NCI-H748 treated with DMSO at 0.1 percent for 48 hours (cell line): Measurements from ENCODE around the gene H2AZ2.
"Not testable (repeated sequence)": the region's sequence is repeated elsewhere in the genome, so short reads cannot be mapped to it uniquely, and the experiment has no call there.

Source experiments
- DNase-seq: peaks from one replicate; lab custom pipeline; 2025; lab: John Stamatoyannopoulos, UW

H2AZ2 gene

DNA sequence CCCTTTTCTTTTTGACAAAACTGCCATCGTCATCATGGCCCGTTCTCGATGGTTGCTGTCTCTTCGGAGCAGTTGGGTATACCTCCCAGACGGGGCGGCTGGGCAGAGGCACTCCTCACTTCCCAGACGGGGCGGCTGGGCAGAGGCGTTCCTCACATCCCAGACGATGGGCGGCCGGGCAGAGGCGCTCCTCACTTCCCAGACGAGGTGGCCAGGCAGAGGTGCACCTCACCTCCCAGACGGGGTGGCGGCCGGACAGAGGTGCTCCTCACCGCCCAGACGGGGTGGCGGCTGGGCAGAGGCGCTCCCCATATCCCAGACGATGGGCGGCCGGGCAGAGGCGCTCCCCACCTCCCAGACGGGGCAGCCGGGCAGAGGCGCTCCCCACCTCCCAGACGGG is 22.9 kb upstream of the H2AZ2 start:
- not testable (repeated sequence) for DNase-seq

- DNase-seq = not testable (repeated sequence)
Measured at GRCh38 chr7:44870336-44870735, 22.4 kb upstream of the H2AZ2 start.

- DNase-seq = no peak
Measured at GRCh38 chr7:44867073-44867995, 19.4 kb upstream of the H2AZ2 start.

- DNase-seq = not testable (repeated sequence)
Measured at GRCh38 chr7:44861949-44862348, 14.1 kb upstream of the H2AZ2 start.

DNA sequence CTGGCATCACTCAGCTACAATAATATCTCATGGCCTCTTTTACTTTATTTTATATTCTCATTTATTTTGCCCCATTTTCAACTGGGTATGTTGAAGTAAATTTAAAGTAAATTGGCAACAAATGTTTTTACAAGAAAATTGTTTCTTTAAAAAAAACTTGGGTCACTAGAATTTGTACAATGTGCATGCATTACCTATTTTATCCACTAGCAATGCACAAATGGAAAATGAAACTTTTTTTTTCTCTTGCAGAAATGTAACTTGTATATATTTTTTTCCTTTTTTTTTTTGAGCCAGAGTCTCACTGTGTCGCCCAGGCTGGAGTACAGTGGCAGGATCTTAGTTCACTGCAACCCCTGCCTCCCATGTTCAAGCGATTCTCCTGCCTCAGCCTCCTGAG is 10.3 kb upstream of the H2AZ2 start:
- DNase-seq = no peak

DNA sequence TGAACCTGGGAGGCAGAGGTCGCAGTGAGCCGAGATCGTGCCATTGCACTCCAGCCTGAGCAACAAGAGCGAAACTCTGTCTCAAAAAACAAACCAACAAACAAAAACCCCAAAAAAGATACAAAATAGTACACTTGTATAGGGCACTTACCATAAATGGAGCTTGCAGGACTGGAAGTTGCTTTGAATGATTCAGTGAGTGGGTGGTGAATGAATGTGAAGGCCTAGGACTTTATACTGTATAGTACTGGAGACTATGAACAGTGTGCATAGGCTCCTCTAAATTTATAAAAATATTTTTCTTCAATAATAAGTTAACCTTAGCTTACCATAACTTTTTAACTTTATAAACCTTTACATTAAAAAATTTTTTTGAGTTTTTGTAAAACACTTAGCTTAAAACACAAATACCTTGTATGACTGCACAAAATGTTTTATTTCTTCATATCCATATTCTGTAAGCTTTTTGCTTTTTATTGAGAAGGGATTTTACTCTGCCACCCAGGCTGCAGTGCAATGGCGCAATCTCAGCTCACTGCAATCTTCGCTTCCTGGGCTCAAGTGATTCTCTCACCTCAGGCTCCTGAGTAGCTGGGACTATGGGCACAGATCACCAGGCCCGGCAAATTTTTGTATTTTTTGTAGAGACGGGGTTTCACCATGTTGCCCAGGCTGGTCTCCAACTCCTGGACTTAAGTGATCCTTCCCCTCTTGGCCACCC is 6.9 kb upstream of the H2AZ2 start:
- no peak for DNase-seq

DNA sequence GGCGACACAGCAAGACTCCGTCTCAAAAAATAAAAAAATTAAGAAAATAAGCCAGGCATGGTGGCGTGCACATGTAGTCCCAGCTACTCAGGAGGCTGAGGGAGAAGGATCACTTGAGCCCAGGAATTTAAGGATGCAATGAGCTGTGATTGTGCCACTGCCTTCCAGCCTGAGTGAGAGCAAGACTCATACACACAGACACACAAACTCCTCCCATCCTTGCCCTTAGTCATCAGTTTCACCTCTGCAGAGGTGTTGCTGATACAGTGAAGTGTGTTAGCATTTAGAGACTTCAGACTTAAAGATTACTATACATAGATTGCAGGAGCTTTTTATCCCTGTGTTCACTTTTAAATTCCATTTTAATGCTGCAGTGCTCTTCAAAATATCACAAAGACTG is 5.5 kb upstream of the H2AZ2 start:
- no peak for DNase-seq

DNA sequence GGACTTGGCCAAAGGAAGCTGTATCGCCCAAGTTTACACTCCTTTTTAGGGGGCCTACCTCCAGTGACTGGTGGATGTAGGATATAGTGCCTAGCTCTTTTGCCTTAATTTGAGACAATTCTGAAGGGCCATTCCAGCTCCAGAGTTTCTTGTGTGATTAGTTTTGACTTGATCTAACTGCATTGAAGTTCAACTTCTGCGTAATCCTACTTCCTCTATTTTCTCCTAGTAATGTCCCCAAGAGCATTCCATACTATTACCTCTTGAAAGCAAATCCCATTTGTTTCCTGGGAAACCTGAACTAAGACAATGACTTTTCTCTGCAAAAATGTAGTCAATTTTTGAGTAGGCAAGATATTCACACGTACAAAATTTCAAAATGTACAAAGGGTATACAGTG is 4.7 kb upstream of the H2AZ2 start:
- DNase-seq = no peak

GRCh38 chr7:44849885-44850544 is 2.1 kb upstream of the H2AZ2 start:
- no peak for DNase-seq

- no peak for DNase-seq
Measured at GRCh38 chr7:44849259-44849884, 1.5 kb upstream of the H2AZ2 start.

DNA sequence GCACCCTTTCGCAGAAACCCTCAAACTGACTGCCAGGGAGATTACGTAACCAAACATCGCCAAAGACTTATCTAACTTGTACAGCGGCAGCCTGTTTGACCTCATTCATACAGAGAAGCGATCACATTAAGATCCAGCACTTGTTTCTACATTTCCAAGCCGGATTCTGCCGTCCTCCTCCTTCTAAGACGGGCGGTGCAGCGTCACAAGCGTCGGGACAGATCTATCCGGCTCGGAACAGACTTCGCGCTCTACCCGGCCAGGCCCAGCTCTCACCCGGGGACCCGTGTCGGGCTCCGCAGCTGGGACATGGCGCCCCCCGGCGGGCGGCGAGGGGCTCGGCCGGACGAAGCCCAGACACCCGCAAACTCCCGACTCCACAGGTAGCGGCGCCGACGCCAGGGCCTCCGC is 373 bp downstream of the H2AZ2 start:
- DNase-seq = peak; percentile 76

- no peak for DNase-seq
Measured at GRCh38 chr7:44846816-44847508, 925 bp downstream of the H2AZ2 start.

GRCh38 chr7:44846390-44846789 is 1.5 kb downstream of the H2AZ2 start:
- DNase-seq = not testable (repeated sequence)

DNA sequence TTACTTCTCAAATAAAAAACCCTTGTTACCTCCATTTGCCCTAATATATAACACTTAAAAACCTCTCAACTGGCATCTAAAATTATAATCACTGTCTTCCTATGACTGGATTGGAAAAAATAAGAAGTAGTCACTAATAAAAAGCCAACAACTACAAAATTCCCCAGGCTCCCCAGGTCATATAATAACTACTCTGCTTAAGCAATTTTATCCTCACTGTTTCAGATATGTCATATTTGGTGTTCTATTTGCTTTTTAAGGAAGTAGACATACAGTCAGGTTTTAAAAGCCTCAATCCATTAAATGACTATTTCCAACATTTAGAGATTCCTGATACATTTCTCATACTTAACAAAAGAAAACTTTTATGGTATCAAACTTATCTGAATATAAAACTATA is 2.4 kb downstream of the H2AZ2 start:
- DNase-seq = no peak

DNA sequence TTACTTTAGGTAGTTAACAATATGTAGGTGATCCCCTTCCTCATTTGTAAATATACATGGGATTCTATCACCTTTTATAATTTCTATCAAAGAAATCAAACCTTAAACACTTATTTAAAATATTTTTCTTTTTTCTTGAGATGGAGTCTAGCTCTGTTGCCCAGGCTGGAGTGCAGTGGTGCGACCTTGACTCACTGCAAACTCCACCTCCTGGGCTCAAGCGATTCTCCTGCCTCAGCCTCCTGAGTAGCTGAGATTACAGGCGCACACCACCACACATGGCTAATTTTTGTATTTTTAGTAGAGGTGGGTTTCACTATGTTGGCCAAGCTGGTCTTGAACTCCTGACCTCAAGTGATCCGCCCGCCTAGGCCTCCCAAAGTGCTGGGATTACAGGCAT is 4.4 kb downstream of the H2AZ2 start:
- not testable (repeated sequence) for DNase-seq

- not testable (repeated sequence) for DNase-seq
Measured at GRCh38 chr7:44842675-44843074, 5.2 kb downstream of the H2AZ2 start.

GRCh38 chr7:44838751-44839150 is 9.1 kb downstream of the H2AZ2 start:
- DNase-seq = no peak

- DNase-seq = no peak
Measured at GRCh38 chr7:44827567-44827966, 20.3 kb downstream of the H2AZ2 start.

DNA sequence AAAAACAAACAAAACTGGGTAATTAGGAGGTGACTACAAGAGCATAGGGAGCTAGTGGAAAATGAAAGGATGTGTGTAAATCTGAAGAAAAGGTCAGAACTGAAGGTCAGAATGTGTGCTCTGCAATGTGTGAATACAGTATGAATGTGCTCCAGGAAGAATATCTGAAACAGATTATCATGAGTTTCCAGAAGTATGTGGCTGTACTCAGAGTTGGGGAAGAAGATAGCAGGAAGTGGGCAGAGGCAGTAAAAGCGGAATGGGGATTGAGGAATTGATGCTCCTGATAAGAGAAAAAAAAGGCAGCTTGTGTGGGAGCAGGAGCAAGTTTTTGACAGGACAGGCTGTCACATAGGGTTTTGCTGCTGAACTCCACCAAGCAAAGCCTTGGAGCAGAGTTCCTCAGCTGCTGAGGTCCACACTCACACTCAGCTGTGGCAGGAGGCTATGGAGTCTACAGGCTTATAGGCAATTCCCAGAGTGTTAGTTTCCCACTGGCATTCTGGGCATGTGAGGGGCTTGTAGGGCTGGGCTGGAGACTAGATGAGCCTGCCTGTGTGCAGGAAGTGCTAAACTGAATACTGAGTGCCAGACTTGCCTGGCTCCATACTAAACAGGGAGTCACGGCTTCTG is 22.9 kb downstream of the H2AZ2 start:
- DNase-seq = no peak

GRCh38 chr7:44823255-44823781 is 24.6 kb downstream of the H2AZ2 start:
- DNase-seq = no peak

DNA sequence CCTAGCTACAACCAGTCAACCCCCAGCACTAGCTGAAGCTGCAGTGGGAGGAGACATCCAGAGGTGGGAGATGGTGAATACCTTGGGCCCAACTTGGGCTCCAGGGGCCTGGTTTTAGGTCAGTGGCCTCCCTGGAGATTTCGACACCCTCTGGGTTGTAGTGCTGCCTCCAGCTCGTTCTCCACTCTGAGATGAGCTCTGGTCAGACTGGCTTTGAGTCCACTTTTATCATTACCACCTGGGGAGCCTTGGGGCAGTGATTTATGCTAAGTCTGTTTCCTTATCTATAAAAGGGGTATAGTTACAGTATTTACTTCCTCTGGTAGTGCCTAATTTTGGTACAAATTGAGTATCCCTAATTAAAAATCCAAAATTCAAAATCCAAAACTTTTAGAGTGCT is 28.6 kb downstream of the H2AZ2 start:
- no peak for DNase-seq
